Trophoblast cell (in vitro differentiated cells and primary cell): ENCODE results near the gene COASY.

Experiments used
- DNase-seq, 2 donors: peaks; one replicate each; pipeline ENCODE4 v3.0.0-alpha.2; 2016
- H2AFZ ChIP-seq: 2 replicates; pipeline ENCODE4 v1.6.1; 2013; ENCODE audit warnings: low read length, moderate library complexity, mild to moderate bottlenecking; ENCODE audit not compliant: insufficient read depth, poor library complexity
- H2AK5ac ChIP-seq: 2 replicates; pipeline ENCODE4 v1.6.1; 2013; ENCODE audit warnings: mild to moderate bottlenecking, low read length
- H2BK120ac ChIP-seq: 2 replicates; pipeline ENCODE4 v1.6.1; 2013; ENCODE audit warnings: low read length, mild to moderate bottlenecking, moderate library complexity; ENCODE audit not compliant: insufficient read depth, poor library complexity
- H2BK12ac ChIP-seq: 2 replicates; pipeline ENCODE4 v1.6.1; 2013; ENCODE audit warnings: mild to moderate bottlenecking, low read length, moderate library complexity
- H2BK5ac ChIP-seq: 2 replicates; pipeline ENCODE4 v1.6.1; 2013; ENCODE audit warnings: low read length, low read depth, moderate library complexity, mild to moderate bottlenecking; ENCODE audit not compliant: poor library complexity
- H3K14ac ChIP-seq: 2 replicates; pipeline ENCODE4 v1.6.1; 2013; ENCODE audit warnings: mild to moderate bottlenecking, low read length
- H3K18ac ChIP-seq: 2 replicates; pipeline ENCODE4 v1.6.1; 2013; ENCODE audit warnings: mild to moderate bottlenecking, low read length
- H3K23ac ChIP-seq: 2 replicates; pipeline ENCODE4 v1.6.1; 2013; ENCODE audit warnings: low read length
- H3K27ac ChIP-seq: 2 replicates; pipeline ENCODE4 v1.5.1; 2013; ENCODE audit warnings: low read depth, mild to moderate bottlenecking, inconsistent platforms, low read length, moderate library complexity
- H3K27me3 ChIP-seq: 2 replicates; pipeline ENCODE4 v1.6.1; 2013; ENCODE audit warnings: inconsistent platforms, mild to moderate bottlenecking, low read length, moderate library complexity; ENCODE audit not compliant: insufficient read depth
- H3K36me3 ChIP-seq, 2 experiments: 1 replicate in 1 of 2; 2 replicates in 1 of 2; pipeline ENCODE4 v1.6.1; 2013; ENCODE audit warnings: low read length in 2 of 2, mild to moderate bottlenecking in 2 of 2, moderate library complexity in 1 of 2; ENCODE audit not compliant: insufficient read depth in 2 of 2, control insufficient read depth in 1 of 2
- H3K4ac ChIP-seq: 2 replicates; pipeline ENCODE4 v1.6.1; 2013; ENCODE audit warnings: low read depth, mild to moderate bottlenecking, low read length, moderate library complexity
- H3K4me1 ChIP-seq, 2 experiments: 1 replicate in 1 of 2; 2 replicates in 1 of 2; pipeline ENCODE4 v1.6.1; 2013; ENCODE audit warnings: low read length in 2 of 2, mild to moderate bottlenecking in 2 of 2, moderate library complexity in 1 of 2; ENCODE audit not compliant: insufficient read depth in 2 of 2, control insufficient read depth in 1 of 2
- H3K4me2 ChIP-seq: 2 replicates; pipeline ENCODE4 v1.6.1; 2013; ENCODE audit warnings: inconsistent platforms, mild to moderate bottlenecking, low read length, moderate library complexity
- H3K4me3 ChIP-seq: 2 replicates; pipeline ENCODE4 v1.5.1; 2013; ENCODE audit warnings: mild to moderate bottlenecking, low read depth, low read length, inconsistent platforms
- H3K79me1 ChIP-seq: one replicate; pipeline ENCODE4 v1.6.1; 2013; ENCODE audit warnings: low read length
- H3K79me2 ChIP-seq: 2 replicates; pipeline ENCODE4 v1.6.1; 2013; ENCODE audit warnings: low read length, mild to moderate bottlenecking; ENCODE audit not compliant: control insufficient read depth, insufficient read depth, poor library complexity
- H3K9ac ChIP-seq: 2 replicates; pipeline ENCODE4 v1.6.1; 2013; ENCODE audit warnings: mild to moderate bottlenecking, low read length
- H3K9me3 ChIP-seq: 2 replicates; pipeline ENCODE4 v1.6.1; 2013; ENCODE audit warnings: low read depth, mild to moderate bottlenecking, control low read depth, inconsistent platforms, low read length; ENCODE audit not compliant: insufficient read depth
- H4K12ac ChIP-seq: 2 replicates; pipeline ENCODE4 v1.6.1; 2013; ENCODE audit warnings: low read depth, mild to moderate bottlenecking, low read length, moderate library complexity
- H4K8ac ChIP-seq: 2 replicates; pipeline ENCODE4 v1.6.1; 2013; ENCODE audit warnings: low read depth, mild to moderate bottlenecking, low read length, moderate library complexity
- H4K91ac ChIP-seq: one replicate; pipeline ENCODE4 v1.6.1; 2013; ENCODE audit warnings: low read depth, mild to moderate bottlenecking, low read length, moderate library complexity
- WGBS: extraction: QIAGEN DNeasy Blood & Tissue Kit; methylation state at CpG from one replicate; pipeline ENCODE4 v1.1.7; 2013; ENCODE audit warnings: missing lambda C conversion rate; ENCODE audit not compliant: insufficient read length, insufficient coverage; ENCODE audit errors: extremely low coverage; 5-methylcytosine and 5-hydroxymethylcytosine counted together

COASY gene

DNA sequence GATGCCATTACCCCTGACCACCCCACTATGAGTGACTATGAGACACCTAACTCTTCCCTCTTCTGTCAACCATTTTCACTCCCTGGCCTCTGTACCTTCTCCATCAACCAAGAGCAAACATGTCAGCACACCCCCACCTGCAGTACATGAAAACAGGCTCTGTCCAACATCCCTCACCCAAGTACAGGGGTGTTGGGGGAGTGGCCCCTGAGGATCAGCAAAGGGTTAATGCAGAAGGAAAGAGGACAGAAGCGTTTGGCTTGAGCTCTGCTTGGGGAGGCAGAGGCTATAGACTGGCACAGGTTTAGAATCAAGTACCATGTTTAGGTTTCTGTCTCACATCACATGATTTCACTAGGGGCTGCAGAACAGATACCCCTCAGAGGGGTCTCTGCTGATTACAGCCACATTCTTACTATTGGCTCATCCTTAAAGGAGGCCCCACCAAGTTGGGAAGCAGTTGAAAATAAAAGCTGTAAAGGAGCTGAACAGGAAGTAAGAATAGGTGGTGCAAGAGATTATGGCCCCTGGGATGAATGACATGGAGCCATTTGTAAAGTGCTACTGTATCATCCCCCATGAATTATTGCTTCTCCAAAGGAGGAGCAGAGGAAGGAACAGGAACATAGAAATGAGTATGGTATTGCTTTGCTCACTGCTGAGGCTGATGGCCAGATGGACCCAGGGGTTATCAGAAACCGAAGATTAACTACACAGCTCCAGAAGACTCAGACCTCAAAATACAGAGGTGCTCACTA lies 18.0 kb downstream of the COASY start:
- peaks cover 36 to 49% of the 10 kb centered on the region in 2 experiments for H3K36me3 ChIP-seq
- H3K4me3 ChIP-seq = no peak overlapping the region
- H3K79me1 ChIP-seq = peaks cover 3% of the 10 kb centered on the region
- H3K9ac ChIP-seq = no peak overlapping the region
- peaks cover 8% of the 10 kb centered on the region for H3K79me2 ChIP-seq
- no peaks in the 10 kb centered on the region for H3K27me3 ChIP-seq
- H2AFZ ChIP-seq = no peak overlapping the region
- no CpG with 5 or more reads among the region's 2 CpGs for WGBS
- H3K23ac ChIP-seq = no peak overlapping the region
- H3K4ac ChIP-seq = no peak overlapping the region
- no peak overlapping the region for H3K27ac ChIP-seq
- H4K12ac ChIP-seq = no peak overlapping the region
- peaks cover 2 to 5% of the 10 kb centered on the region in 2 experiments for H3K4me1 ChIP-seq
- no peak overlapping the region for H2BK12ac ChIP-seq
- H3K9me3 ChIP-seq = no peaks in the 10 kb centered on the region
- DNase-seq = no peak
- no peak overlapping the region for H2BK120ac ChIP-seq
- H3K14ac ChIP-seq = no peak overlapping the region
- H2AK5ac ChIP-seq = no peak overlapping the region
- no peak overlapping the region for H4K8ac ChIP-seq
- no peak overlapping the region for H4K91ac ChIP-seq
- H2BK5ac ChIP-seq = no peak overlapping the region
- no peak overlapping the region for H3K18ac ChIP-seq
- H3K4me2 ChIP-seq = no peak overlapping the region

DNA sequence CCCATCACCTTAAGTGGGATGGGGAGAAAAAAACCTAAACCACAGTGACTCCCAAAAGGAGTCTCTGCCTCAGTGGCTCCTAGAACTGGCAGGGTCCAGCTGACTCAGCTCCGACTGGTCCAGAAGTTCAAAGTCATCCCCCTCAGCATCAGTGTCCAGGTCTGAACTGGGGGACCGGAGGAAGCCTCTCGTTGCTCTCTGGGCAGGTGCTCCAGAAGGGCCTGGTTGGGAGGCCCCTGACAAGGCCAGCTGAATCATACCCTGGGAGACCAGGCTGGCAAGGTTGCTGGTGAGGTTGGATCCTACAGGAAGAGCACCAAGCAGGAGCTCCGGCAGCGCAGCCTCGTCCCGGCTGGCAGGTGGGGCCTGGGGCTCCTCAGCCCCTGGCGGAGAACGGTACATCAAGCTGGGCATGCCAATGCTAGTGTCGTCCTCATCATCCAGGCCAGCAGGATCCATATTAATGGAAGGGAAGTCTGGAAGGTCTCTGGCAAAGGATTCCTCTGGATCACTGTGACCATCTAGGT lies 19.9 kb downstream of the COASY start:
- Histone ChIP-seq H4K91ac (no peak overlapping the region), H3K27me3 (no peaks in the 10 kb centered on the region), H2BK12ac (no peak overlapping the region), H3K23ac (no peak overlapping the region), H3K9me3 (peaks cover 2% of the 10 kb centered on the region), H2BK120ac (no peak overlapping the region), H3K4me3 (no peak overlapping the region), H2AFZ (no peak overlapping the region), H3K79me1 (peaks cover 3% of the 10 kb centered on the region), H4K12ac (no peak overlapping the region), H2AK5ac (no peak overlapping the region), H3K14ac (no peak overlapping the region), H3K4ac (no peak overlapping the region), H4K8ac (no peak overlapping the region), H3K9ac (no peak overlapping the region), H3K79me2 (peaks cover 8% of the 10 kb centered on the region), H3K18ac (no peak overlapping the region), H3K4me2 (no peak overlapping the region), H3K27ac (no peak overlapping the region), H2BK5ac (no peak overlapping the region), H3K36me3 (peaks cover 41 to 57% of the 10 kb centered on the region in 2 experiments), H3K4me1 (peaks cover 2 to 5% of the 10 kb centered on the region in 2 experiments)
- no peak for DNase-seq
- WGBS = no CpG with 5 or more reads among the region's 10 CpGs

DNA sequence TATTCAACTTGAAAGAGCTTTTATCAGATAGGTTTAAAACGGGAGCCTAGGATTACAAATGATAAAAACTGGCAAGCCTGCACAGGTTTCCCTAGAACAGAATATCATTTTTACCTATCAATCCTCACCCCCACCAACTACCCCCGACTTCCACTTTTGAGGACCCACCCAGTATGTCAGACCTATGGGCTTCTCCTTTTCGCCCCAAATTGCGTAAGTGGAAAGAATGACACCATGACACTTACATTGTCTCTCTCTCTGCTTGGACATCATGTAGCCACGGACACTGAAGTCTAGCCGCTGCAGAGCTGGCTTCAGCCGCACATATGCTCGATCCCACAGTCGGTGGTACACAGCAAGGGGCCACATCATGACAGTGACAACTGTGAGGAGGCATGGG lies 22.9 kb downstream of the COASY start:
- H3K36me3 ChIP-seq = peaks cover 39 to 68% of the 10 kb centered on the region in 2 experiments
- H3K18ac ChIP-seq = no peak overlapping the region
- no peak overlapping the region for H2BK5ac ChIP-seq
- peaks cover 2% of the 10 kb centered on the region for H3K9me3 ChIP-seq
- no peak overlapping the region for H3K23ac ChIP-seq
- H3K4me3 ChIP-seq = no peak overlapping the region
- no peak overlapping the region for H4K12ac ChIP-seq
- H4K91ac ChIP-seq = no peak overlapping the region
- H3K4me1 ChIP-seq = no peaks in the 10 kb centered on the region
- H3K79me2 ChIP-seq = no peaks in the 10 kb centered on the region
- no peak for DNase-seq
- H2AFZ ChIP-seq = no peak overlapping the region
- H3K9ac ChIP-seq = no peak overlapping the region
- H3K14ac ChIP-seq = no peak overlapping the region
- no peak overlapping the region for H4K8ac ChIP-seq
- H3K27ac ChIP-seq = no peak overlapping the region
- H3K79me1 ChIP-seq = no peaks in the 10 kb centered on the region
- WGBS = no CpG with 5 or more reads among the region's 9 CpGs
- H2BK12ac ChIP-seq = no peak overlapping the region
- H2AK5ac ChIP-seq = no peak overlapping the region
- no peak overlapping the region for H3K4ac ChIP-seq
- H2BK120ac ChIP-seq = no peak overlapping the region
- H3K27me3 ChIP-seq = no peaks in the 10 kb centered on the region
- no peak overlapping the region for H3K4me2 ChIP-seq

DNA sequence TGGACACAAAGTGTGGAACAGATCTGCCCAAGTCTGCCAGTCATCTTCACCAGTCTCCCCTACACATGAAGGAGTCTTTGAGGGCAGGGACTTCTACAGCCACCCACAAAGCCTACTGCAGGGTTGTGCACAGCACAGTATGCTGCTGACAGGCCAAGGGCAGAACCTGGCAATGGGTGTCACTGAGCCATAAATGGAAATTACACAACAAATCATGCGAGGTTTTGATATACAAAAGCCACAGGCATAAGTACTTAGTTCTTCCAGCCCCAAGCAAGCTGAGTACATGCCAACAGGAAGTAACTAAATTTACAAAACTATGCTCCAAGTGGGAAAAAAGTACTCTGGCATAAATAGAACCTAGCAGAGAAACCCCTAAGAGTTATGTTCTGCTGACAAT lies 23.4 kb downstream of the COASY start:
- H2BK120ac ChIP-seq = no peak overlapping the region
- no peak overlapping the region for H2AFZ ChIP-seq
- no peak overlapping the region for H4K91ac ChIP-seq
- no peaks in the 10 kb centered on the region for H3K4me1 ChIP-seq
- no peak overlapping the region for H2BK5ac ChIP-seq
- no peak overlapping the region for H3K4me2 ChIP-seq
- no peak overlapping the region for H3K4me3 ChIP-seq
- no peak overlapping the region for H3K4ac ChIP-seq
- H3K36me3 ChIP-seq = peaks cover 43 to 69% of the 10 kb centered on the region in 2 experiments
- H3K9ac ChIP-seq = no peak overlapping the region
- no CpG with 5 or more reads among the region's 1 CpG for WGBS
- H3K14ac ChIP-seq = no peak overlapping the region
- no peaks in the 10 kb centered on the region for H3K79me2 ChIP-seq
- H2AK5ac ChIP-seq = no peak overlapping the region
- H2BK12ac ChIP-seq = no peak overlapping the region
- DNase-seq = no peak
- H4K12ac ChIP-seq = no peak overlapping the region
- H4K8ac ChIP-seq = no peak overlapping the region
- H3K23ac ChIP-seq = no peak overlapping the region
- H3K79me1 ChIP-seq = no peaks in the 10 kb centered on the region
- H3K18ac ChIP-seq = no peak overlapping the region
- peaks cover 2% of the 10 kb centered on the region for H3K9me3 ChIP-seq
- H3K27ac ChIP-seq = no peak overlapping the region
- H3K27me3 ChIP-seq = no peaks in the 10 kb centered on the region
